ENCODE measurements around the gene MGAT1.

GRCh38 chr5:180784497-180785097 lies 18.0 kb downstream of the MGAT1 start:
- TF ChIP-seq CTCF (IDR thresholded peaks at IDR 0.05), result peak; percentile 31 to 63 (median 38)
- TF ChIP-seq POLR2A (IDR thresholded peaks at IDR 0.05), result no peak
- peak in 1 of 2 donors; percentile 18 for TF ChIP-seq POLR2AphosphoS5 (IDR thresholded peaks at IDR 0.05; ENCODE audit: insufficient read depth in 1 of 2, low read depth in 1 of 2)
